GM18867 (cell line): Measurements from ENCODE around the gene GATAD2A.

ENCODE experiments used
- ATAC-seq: cut with Tn5 transposase; IDR thresholded peaks from one replicate; pipeline ENCODE4 v1.9.1; 2021; ENCODE audit warnings: mild to moderate bottlenecking, moderate library complexity; ENCODE audit not compliant: unreplicated experiment

Gene GATAD2A

DNA sequence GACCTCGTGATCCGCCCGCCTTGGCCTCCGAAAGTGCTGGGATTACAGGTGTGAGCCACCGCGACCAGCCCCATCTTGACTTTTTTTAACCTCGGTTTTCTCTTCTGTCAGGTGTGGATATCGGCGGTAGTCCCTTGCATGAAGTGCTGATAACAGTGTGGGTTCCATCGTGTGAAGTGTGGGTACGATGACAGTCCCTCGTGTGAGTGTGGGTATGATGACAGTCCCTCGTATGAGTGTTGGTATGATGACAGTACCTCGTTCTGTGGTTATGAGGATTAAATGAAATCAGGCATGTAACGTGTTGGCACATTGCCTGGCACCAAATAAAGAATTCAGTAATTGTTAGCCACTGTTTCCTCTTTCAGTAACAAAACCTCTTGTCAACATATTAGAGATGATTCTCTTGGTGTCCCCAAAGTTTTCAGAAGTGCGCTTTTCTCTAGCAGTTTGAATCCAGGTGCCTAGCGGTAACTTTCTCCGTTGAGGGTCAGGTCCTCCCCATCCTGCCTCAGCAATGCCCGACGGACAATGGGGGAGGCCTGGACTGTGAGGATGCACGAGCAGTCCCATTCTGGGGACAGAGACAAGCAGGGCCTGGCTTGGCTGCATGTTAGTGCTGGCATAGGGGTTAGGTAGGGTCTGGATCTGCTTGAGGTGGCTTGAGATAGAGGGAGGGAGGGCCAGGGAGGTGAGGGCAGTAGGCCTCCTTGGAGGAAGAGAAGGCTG, 15.3 kb downstream of the GATAD2A start:
- no peak for ATAC-seq

DNA sequence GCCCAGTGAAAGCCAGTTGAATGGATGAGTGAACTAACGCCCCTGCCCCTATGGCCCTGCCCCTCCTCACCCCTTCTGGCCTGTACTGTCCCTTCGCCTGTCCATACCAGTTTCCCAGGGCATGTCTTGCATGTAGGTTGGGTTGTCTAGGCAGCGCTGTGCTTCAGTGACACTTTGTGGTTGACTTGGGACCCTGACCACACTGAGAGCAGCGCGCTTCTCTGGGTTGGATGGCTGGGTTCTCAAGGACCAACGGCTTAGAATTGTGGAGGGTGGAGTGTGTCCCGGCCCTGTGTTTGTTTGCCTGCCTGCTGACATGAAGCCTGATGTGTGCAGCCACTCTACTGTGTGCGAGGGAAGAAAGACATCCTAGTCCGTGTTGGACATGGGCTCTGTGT, 15.8 kb downstream of the GATAD2A start:
- no peak for ATAC-seq

GRCh38 chr19:19422156-19422555, 16.7 kb downstream of the GATAD2A start:
- ATAC-seq, result no peak

DNA sequence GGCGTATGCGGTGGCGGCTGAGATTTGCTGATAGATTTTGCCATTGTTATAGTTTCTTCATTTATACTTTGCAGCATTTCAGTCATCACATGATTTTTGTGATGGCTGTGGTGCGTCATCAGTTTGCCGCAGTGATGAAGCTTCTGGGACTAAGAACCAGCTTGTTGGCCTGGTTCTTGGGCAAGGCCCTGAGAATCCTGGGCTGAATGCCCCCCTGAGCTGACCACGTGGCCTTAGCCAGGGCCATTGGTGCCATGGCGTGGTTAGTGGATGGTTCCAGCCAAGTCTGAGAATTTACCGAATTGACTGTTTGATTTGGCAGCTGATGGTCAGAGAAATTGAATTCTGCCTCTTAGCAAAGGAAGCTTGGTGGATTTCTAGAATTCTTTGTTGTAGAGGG, 17.8 kb downstream of the GATAD2A start:
- ATAC-seq, result no peak

- no peak for ATAC-seq
Measured at GRCh38 chr19:19425170-19425875, 19.8 kb downstream of the GATAD2A start.

GRCh38 chr19:19426216-19426615, 20.7 kb downstream of the GATAD2A start:
- no peak for ATAC-seq

GRCh38 chr19:19426799-19427198, 21.3 kb downstream of the GATAD2A start:
- no peak for ATAC-seq

DNA sequence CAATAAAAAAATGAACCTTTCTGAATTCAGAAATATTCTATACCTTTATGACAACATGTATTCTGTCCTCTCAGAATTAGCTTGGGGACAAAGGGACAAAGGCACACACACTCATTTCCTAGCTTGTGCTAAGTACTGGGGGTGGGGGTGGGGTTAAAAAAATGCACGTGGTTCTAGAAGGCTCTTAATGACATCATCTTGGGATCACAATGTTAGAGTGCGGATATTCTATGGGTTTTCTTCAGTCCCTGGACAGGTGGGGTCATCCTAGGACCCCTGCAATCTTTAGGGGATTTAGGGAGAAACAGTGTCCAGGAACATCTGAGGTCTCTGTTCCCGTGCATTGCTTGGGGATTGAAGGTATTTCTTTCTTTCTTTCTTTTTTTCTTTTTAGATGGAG, 21.8 kb downstream of the GATAD2A start:
- ATAC-seq, result no peak

GRCh38 chr19:19427944-19428343, 22.5 kb downstream of the GATAD2A start:
- ATAC-seq, result no peak

DNA sequence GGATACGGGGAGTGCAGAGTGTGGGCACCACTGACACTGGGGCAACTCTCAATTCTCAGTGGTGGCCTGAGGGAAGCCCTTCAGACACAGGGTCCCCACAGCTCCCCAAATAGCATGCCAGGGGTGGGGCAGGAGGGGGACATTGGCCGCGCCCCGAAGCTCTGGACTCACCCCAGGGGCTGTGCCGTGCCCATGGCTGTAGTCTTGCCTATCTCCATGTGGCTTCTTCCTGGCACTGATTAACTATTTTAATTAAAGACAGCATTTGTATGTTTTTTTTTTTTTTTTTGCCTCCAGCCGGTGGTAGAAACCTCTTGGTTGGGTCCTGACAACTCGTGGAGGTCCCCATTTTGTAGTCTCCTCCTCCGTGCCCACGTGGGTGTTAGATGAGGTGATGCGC, 23.3 kb downstream of the GATAD2A start:
- no peak for ATAC-seq

GRCh38 chr19:19429361-19429760, 23.9 kb downstream of the GATAD2A start:
- ATAC-seq, result no peak

DNA sequence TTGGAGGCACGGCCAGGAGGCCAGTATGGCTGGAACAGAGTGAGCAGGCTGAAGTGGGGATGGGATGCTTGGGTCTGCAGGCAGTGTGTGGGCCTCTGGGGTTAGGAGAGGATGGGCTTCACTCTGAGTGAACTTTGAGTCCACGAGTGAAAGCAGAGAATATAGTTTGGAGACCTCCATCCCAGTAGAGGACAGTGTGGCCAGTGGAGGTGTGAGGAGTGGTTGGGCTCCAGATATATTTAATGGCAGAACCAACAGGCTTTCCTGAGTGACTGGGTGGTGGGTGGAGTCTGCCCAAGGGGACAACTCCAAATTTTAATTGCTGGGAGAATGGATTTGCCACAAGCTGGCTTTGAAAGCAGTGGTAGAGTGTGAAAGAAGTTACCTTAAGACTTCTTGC, 27.3 kb downstream of the GATAD2A start:
- ATAC-seq, result no peak

GRCh38 chr19:19433666-19434213, 28.3 kb downstream of the GATAD2A start:
- ATAC-seq, result no peak

DNA sequence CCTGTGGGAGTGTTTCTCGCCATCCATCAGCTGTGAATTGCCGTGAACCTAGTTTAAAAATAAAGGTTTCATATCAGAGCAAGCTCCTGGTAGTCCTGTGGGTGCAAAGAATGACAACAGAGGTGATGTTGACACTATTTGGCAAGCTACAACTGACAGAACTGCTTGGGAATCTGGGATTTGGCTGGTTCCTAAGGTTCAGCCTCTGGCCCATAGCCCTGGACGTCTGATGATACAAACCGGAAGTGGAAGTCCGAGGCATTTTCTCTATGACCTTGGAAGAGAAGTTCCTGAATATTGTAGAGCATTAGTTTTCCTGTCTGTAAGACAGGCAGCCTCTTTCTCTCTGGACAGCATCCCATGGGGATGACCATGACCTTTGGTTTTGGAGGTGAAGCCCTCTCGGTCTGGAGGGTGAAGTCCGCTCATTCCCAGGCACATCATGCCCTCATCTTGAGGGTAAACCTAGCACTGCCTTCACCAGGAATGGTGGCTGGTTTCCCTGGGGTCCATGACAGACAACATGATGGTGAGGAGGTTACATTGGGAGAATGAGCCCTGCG, 29.1 kb downstream of the GATAD2A start:
- no peak for ATAC-seq

- ATAC-seq, result no peak
Measured at GRCh38 chr19:19436137-19436691, 30.7 kb downstream of the GATAD2A start.

DNA sequence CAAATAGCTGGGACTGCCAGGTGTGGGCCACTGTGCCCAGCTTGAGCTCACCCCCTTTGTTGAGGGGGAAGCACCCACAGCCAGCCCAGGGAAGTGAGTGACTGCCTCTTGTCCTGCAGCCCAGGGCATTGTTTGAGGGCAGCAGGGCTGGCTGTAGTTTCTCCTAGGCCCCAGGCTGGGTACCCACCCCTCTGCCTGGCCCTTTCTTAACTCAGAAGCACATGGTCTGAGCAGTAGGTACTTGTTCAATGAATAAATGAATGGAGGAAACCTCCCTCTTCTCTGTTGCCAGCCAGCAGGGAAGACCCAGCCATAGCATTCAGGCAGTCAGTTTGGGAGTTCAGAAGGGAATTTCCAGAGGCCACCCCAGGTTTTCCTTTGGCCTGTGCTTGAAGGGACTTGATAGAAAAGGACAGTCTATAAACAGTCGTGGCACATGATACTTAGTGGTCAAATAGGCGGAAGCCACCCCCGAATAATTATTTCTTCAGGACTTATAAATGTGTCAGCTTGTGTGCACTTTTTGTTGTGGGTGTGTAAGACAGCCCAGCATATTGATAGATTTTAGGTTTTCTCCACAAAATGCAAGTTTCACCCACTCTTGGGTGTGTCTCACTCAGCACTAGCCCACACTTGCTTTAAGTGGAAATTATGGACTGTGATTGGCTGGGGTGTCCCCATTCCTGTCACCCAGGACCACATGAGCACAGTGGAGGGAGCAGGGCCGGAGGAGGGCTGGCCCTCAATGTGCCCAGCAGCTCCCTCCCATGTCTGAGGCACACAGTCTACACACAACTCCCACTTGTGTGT, 33.1 kb downstream of the GATAD2A start:
- ATAC-seq, result no peak

- no peak for ATAC-seq
Measured at GRCh38 chr19:19439176-19439482, 33.7 kb downstream of the GATAD2A start.

GRCh38 chr19:19443283-19443682, 37.8 kb downstream of the GATAD2A start:
- no peak for ATAC-seq

DNA sequence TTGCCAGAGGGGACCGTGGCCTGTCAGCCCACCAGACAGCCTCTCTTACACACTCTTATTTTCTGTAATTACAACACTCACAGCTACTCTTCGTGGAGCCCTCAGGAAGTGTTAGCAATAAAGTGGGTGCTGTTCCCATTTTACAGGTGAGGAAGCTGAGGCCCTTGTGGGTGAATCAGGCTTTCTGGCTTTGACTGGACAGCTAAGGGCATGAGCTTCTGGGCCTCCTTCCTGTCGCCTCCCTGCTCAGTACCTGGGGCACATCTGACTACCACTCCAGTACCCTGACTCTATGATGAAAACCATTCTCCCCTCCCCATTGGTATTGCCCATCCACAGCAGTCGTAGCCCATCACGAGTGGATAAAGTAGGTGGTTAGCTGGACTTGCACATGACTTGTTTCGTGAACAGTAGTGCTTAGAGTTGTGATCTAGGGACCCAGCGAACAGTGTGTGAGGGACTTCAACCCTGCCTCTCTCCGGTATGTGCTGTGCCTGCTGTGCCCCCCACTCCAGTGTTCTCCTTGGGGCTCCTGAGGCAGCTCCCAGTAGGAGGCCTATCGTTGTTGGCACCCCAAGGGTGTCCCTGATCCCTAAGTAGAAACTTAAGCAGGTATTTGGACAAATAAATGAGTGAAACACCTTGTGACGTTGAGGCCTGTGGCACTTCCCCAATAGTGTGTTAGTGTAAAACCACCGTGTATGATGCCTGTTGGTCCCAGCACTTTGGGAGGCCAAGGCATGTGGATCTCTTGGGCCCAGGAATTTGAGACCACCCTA, 38.6 kb downstream of the GATAD2A start:
- ATAC-seq, result no peak

DNA sequence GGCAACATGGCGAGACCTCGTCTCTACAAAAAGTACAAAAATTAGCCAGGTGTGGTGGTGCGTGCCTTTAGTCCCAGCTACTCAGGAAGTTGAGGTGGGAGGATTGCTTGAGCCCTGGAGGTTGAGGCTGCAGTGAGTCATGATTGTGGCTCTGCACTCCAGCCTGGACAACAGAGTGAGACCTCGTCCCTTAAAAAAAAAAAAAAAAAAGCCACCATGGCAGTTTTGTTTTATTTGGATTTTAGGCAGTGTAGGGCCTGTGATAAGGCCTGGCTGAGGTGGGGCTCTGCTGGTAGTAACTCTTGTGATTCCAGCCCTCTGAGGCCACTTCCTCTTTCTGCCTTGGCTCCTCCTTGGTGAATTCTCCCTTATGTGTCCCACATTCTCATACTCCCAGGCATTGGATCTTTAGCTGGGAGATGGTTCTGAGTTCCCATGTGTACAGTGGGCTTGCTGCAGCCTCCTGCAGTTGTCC, 39.2 kb downstream of the GATAD2A start:
- ATAC-seq, result no peak
